GM18868 (cell line): ENCODE data around the gene ADAM17.
"Not testable (repeated sequence)": the region's sequence is repeated elsewhere in the genome, so short reads cannot be mapped to it uniquely, and the experiment has no call there.

Source experiments
- ATAC-seq: cut with Tn5 transposase; IDR thresholded peaks from one replicate; pipeline ENCODE4 v1.9.1; 2021; ENCODE audit warnings: mild to moderate bottlenecking, moderate library complexity; ENCODE audit not compliant: unreplicated experiment

Gene ADAM17

GRCh38 chr2:9527995-9528787 lies 27.4 kb downstream of the ADAM17 start:
- ATAC-seq: no peak

- ATAC-seq: no peak
Observed at GRCh38 chr2:9525266-9525665, 30.4 kb downstream of the ADAM17 start.

GRCh38 chr2:9524291-9524690 lies 31.3 kb downstream of the ADAM17 start:
- no peak for ATAC-seq

GRCh38 chr2:9519250-9519649 lies 36.4 kb downstream of the ADAM17 start:
- no peak for ATAC-seq

- no peak for ATAC-seq
Observed at GRCh38 chr2:9518780-9519179, 36.9 kb downstream of the ADAM17 start.

- ATAC-seq: no peak
Observed at GRCh38 chr2:9518163-9518562, 37.5 kb downstream of the ADAM17 start.

GRCh38 chr2:9517118-9517782 lies 38.4 kb downstream of the ADAM17 start:
- ATAC-seq: no peak

GRCh38 chr2:9513946-9514345 lies 41.7 kb downstream of the ADAM17 start:
- not testable (repeated sequence) for ATAC-seq

GRCh38 chr2:9508931-9509330 lies 46.7 kb downstream of the ADAM17 start:
- ATAC-seq: no peak

GRCh38 chr2:9498210-9498609 lies 57.4 kb downstream of the ADAM17 start:
- ATAC-seq: no peak

GRCh38 chr2:9497017-9497416 lies 58.6 kb downstream of the ADAM17 start:
- ATAC-seq: no peak

- ATAC-seq: no peak
Observed at GRCh38 chr2:9494081-9494480, 61.5 kb downstream of the ADAM17 start.

- no peak for ATAC-seq
Observed at GRCh38 chr2:9493478-9493877, 62.2 kb downstream of the ADAM17 start.

GRCh38 chr2:9492927-9493326 lies 62.7 kb downstream of the ADAM17 start:
- ATAC-seq: no peak

- no peak for ATAC-seq
Observed at GRCh38 chr2:9490789-9491188, 64.8 kb downstream of the ADAM17 start.

- no peak for ATAC-seq
Observed at GRCh38 chr2:9488583-9489547, 66.8 kb downstream of the ADAM17 start.

GRCh38 chr2:9484533-9484932 lies 71.1 kb downstream of the ADAM17 start:
- ATAC-seq: no peak

- no peak for ATAC-seq
Observed at GRCh38 chr2:9483107-9483506, 72.5 kb downstream of the ADAM17 start.

- ATAC-seq: no peak
Observed at GRCh38 chr2:9480157-9480556, 75.5 kb downstream of the ADAM17 start.

- ATAC-seq: no peak
Observed at GRCh38 chr2:9478526-9478925, 77.1 kb downstream of the ADAM17 start.

GRCh38 chr2:9477914-9478313 lies 77.7 kb downstream of the ADAM17 start:
- ATAC-seq: no peak
